ENCODE results near the gene THRAP3.

DNA sequence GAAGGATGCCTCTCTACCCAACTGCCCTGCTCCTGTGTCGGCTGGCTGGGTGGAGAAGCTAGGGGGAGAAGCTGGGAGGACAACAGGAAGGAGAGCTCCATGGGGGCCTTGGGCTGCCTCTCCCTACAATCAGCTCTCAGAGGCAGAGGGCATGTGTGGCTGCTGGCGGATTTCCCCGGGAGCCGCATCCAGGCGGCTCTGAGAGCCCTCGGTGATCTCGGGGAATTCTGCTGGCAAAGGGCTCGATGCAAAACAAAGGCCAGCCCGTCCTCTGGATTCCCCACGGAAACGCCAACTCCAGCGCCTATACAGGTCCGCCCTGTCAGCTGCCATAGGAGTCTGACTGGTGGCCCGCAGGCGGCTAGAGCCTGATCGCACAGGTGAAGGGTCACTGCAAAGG is 125.6 kb downstream of the THRAP3 start:
- TF ChIP-seq, protein P1, sequence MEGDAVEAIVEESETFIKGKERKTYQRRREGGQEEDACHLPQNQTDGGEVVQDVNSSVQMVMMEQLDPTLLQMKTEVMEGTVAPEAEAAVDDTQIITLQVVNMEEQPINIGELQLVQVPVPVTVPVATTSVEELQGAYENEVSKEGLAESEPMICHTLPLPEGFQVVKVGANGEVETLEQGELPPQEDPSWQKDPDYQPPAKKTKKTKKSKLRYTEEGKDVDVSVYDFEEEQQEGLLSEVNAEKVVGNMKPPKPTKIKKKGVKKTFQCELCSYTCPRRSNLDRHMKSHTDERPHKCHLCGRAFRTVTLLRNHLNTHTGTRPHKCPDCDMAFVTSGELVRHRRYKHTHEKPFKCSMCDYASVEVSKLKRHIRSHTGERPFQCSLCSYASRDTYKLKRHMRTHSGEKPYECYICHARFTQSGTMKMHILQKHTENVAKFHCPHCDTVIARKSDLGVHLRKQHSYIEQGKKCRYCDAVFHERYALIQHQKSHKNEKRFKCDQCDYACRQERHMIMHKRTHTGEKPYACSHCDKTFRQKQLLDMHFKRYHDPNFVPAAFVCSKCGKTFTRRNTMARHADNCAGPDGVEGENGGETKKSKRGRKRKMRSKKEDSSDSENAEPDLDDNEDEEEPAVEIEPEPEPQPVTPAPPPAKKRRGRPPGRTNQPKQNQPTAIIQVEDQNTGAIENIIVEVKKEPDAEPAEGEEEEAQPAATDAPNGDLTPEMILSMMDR (IDR thresholded peaks at IDR 0.05) = no peak
- no peak for TF ChIP-seq POLR2A (IDR thresholded peaks at IDR 0.05)

Data from body of pancreas (tissue), 4 donors.